GM21447 (cell line): Measurements from ENCODE around the gene NACA2.
"Not testable (repeated sequence)": the region's sequence is repeated elsewhere in the genome, so short reads cannot be mapped to it uniquely, and the experiment has no call there.

ENCODE experiments used
- ATAC-seq: cut with Tn5 transposase; IDR thresholded peaks from one replicate; pipeline ENCODE4 v1.9.1; 2021; ENCODE audit not compliant: unreplicated experiment

The NACA2 gene

DNA sequence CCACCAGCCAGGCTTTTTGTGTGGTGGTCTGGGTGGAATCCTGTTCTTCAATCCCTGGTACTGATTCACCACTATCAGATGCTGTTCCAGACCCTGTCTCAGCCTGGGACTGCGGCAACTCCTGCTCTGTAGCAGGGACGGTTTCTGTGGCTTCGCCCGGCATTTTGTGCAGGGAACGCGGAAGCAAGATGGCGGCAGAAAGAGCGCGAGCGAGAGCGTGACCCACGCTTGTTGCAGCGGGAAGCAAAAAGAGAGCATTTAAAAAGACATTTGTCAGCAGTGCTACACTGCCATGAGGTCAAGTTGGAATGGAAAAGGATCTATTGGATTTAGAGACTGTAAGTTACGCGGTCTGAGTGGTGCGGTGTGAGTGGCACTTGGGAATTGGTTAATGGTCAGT is at the start of gene NACA2:
Gene NACA2 (minus strand): TSS at position 202 of the 400 bp plus-strand sequence. CDS start 39 bp downstream, at position 163.
- no peak for ATAC-seq

DNA sequence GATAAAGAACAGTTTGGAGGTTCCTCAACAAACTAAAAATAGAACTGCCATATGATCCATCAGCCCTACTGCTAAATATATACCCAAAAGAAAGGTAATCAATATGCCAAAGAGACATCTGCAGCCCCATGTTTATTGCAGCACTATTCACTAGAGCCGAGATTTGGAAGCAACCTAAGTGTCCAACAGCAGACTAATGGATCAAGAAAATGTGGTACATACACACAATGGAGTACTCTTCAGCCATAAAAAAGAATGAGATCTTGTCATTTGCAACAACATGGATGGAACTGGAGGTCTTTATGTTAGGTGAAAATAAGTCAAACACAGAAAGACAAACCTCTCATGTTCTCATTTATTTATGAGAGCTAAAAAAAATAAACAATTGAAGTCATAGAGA is 48.8 kb upstream of the NACA2 start:
- ATAC-seq = no peak

DNA sequence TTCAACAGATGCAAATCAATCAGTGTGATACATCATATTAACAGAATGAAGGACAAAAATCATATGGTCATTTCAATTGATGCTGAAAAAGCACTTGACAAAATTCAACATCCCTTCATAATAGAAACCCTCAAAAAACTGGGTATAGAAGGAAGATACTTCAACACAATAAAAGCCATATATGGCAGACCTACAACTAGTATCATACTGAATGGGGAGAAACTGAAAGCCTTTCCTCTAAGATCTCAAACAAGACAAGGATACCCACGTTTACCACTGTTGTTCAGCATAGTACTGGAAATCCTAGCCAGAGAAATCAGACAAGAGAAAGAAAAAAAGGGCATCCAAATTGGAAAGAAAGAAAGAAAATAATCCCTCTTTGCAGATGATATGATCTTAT is 47.1 kb upstream of the NACA2 start:
- ATAC-seq = no peak

DNA sequence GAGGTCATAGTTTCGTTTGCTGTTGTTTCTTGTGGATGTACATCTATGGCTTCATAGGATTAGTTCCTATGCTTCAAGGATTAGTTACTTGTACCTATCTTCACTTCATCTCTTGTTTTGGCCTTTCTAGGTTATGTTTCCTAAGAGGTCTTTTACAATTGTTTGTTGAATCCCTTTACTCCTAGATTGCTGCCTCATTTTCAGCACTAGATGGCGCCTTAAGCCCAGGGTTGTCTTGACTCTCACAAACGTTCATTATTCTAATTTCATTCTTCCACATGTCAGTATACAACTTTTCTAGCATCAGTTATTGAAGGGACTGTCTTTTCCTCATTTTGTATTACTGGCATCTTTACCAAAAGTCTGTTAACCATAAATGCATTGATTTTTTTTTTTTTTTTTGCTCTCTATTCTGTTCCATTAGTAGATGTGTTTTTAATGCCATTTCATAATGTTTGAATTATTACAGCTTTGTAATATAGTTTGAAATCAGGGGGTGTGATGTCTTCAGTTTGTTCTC is 45.0 kb upstream of the NACA2 start:
- ATAC-seq = no peak

DNA sequence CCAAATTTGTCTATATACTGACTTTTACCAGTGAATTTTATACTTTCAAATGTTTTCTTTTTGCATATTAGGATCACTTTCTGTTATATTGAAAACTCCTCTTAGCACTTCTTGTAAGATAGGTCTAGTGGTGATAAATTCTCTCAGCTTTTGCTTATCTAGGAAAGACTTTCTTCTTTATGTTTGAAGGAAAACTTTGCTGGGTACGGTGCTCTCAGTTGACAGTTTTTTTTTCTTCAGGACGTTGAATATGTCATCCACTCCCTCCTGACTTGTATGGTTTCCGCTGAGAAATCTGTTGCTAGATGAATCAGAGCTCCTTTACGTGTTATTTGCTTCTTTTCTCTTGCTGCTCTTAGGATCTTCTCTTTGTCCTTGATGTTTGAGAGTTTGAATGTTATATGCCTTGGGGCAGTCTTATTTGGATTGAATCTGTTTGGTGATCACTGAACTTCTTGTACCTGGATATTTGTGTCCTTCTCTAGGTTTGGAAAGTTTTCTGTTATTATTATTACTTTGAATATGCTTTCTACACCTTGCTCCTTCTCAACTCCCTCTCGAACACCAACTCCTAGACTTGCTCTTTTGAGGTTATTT is 44.0 kb upstream of the NACA2 start:
- no peak for ATAC-seq

DNA sequence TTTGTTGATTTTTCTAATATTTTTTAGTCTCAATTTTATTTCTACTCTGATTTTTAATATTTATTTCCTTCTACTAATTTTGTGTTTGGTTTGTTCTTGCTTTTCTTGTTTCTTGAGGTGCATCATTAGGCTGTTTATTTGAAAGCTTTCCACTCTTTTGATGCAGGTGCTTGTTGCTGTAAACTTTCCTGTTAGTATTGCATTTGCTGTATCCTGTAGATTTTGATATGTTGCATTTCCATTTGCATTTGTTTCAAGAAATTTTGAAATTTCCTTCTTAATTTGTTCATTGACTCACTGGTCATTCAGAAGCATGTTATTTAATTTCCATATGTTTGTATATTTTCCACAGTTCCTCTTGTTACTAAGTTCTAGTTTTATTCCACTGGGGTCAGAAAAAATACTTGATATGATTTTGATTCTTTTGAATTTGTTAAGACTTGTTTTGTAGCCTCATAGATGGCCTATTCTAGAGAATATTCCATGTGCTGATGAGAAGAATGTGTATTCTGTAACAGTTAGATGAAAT is 43.1 kb upstream of the NACA2 start:
- ATAC-seq = no peak

DNA sequence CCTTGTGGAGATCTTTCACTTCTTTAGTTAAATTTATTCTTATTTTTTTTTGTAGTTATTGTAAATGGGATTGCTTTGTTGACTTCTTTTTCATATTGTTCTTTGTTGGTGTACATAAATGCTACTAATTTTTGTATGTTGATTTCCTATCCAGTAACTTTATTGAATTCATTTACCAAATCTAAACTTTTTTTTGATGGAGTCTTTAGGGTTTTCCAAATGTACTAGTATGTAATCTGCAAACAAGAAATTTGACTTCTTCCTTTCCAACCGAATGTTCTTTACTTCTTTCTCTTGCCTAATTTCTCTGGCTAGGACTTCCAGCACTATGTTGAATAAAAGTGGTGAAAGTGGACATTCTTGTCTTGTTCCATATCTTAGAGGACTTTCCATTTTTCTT is 41.8 kb upstream of the NACA2 start:
- no peak for ATAC-seq

DNA sequence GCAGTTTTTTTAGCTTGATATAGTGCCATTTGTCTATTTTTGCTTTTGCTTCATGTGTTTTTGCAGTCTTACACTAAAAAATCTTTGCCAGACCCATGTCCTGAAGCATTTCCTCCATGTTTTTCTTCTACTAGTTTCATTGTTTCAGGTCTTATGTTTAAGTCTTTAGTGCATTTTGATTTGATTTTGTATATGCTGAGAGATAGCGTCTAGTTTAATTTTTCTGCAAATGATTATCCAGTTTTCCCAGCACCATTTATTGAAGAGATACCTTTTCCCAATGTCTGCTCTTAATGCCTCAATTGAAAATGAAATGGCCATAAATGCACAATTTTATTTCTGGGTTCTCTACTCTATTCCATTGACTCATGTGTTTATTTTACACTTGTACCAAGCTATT is 40.8 kb upstream of the NACA2 start:
- ATAC-seq = no peak

DNA sequence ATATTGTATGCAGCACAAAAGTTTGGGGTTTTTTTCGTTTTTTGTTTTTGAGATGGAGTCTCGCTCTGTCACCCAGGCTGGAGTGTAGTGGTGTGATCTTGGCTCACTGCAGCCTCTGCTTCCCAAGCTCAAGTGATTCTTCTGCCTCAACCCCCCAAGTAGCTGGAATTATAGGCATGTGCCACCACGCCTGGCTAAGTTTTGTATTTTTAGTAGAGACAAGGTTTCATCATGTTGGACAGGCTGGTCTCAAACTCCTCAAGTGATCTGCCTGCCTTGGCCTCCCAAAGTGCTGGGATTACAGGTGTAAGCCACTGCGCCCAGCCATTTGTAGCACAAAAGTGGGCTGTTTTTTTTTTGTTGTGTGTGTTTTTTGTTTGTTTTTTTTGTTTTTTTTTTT is 37.1 kb upstream of the NACA2 start:
- not testable (repeated sequence) for ATAC-seq

DNA sequence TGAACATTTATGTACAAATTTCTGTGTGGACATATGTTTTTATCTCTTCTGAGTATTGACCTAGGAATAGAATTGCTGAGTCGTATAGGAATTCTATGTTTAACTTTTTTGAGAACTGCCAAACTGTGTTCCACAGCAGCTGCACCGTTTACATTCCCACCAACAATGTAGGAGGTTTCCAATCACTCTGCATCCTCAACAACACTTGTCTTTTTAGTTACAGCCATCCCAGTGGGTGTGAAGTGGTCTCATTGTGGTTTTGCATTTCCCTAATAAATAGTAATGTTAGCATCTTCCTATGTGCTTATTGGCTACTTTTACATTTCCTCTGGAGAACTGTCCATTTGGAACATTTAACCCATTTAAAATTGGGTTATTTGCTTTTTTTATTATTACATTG is 36.6 kb upstream of the NACA2 start:
- ATAC-seq = no peak

DNA sequence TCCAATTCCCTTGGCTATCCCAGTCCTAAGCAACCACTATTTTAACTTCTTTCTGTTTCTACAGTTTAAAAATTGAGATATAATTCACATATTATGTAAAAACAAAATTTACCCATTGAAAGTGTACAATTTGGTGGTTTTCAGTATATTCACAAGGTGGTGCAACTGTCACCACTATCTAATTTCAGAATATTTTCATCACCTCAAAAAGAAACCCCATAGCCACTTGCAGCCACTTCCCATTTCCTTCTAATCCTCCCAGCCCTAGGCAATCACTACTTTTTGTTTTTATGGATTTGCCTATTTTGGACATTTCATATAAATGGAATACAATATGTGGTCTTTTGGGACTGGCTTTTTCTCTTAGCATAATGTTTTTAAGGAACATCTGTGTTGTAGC is 36.1 kb upstream of the NACA2 start:
- no peak for ATAC-seq

DNA sequence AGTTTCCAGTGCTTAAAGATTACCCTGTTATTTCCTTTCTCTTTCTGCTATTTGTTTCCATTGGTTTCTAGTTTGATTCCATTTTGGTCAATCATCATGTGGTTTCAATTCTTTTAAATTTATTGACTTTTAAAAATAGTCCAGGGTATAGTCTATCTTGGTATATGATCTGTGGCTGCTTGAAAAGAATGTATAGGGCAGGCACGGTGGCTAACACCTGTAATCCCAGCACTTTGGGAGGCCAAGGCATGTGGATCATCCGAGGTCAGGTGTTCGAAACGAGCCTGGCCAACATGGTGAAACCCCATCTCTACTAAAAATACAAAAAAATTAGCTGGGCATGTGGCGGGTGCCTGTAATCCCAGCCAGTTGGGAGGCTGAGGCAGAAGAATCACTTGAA is 34.5 kb upstream of the NACA2 start:
- no peak for ATAC-seq

DNA sequence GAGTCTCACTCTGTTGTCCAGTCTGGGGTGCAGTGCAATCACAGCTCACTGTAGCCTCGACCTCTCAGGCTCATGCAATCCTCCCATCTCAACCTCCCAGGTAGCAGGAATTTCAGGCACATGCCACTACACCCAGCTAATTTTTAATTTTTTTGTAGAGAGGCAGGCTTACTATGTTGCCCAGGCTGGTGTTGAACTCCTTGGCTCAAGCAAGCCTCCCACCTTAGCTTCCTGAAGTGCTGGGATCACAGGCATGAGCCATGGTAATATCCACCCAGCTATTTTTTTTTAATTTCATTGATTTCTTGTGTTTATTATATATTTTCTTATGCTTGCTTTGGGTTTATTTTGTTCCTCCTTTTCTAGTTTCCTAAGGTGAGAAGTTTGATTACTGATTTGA is 33.9 kb upstream of the NACA2 start:
- ATAC-seq = no peak

DNA sequence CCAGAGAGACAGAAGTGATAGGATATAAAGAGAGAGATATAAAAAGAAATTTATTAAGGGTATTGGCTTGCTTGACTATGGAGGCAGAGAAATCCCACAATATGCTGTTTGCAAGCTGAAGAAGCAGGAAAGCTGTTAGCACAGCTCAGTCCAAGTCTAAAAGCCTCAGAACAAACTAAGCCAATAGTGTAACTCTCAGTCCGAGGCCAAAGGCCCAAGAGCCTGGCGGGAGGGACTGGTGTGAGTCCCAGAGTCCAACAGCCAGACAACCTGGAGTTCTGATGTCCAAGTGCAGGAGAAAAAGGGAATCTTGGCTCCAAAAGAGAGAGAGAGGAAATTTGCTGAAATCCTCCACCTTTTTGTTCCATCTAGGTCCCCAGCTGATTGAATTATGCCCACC is 30.3 kb upstream of the NACA2 start:
- ATAC-seq = no peak

DNA sequence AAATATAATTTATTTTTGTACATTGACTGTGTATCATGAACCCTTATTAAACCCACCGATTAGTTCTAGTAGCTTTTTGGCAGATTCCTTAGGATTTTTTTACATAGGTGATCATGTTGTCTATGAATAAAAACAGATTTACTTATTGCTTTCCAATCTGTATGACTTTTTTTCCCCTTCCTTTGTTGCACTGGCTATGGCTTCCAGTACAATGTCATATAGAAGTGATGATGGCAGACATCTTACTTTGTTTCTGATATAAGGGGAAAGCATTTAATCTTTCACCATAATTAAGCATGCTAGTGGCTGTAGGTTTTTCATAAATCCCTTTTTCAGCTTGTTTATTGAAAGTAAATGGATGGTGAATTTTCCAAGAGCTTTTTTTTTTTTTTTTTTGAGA is 28.9 kb upstream of the NACA2 start:
- ATAC-seq = no peak

DNA sequence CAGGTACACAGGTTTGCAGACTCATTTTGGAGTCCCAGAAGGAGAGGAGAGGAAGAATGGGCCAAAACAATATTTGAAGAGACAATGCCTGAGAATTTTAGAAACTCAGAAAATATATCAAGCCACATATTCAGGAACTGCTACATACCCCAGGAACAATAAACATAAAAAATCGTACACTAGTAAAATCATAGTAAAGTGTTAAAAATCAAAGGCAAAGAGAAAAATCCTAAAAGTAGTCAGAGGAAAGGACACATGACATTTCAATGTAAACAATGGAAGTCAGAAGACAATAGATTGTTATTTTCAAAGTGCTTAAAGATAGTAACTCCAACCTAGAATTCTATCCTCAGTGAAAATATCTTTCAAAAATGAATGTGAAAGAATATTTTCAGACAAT is 28.5 kb upstream of the NACA2 start:
- ATAC-seq = no peak

DNA sequence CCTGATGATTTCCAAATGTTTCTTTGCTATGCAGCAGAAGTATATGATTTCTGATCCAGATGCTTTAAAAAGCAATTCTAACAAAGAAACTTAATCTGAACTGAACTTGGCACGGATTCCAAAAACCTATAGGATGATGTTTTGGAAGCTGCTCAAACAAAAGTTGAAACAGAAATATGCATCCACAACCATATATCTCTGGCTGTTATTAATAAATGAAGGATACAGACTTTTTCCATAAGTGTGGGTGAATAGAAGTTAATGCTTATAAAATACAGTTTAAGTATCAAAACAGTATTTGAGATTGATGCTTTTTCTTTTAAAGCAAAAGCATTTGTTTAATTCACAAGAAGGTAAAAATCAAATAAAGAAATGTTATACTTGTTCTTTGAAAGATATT is 27.9 kb upstream of the NACA2 start:
- no peak for ATAC-seq

DNA sequence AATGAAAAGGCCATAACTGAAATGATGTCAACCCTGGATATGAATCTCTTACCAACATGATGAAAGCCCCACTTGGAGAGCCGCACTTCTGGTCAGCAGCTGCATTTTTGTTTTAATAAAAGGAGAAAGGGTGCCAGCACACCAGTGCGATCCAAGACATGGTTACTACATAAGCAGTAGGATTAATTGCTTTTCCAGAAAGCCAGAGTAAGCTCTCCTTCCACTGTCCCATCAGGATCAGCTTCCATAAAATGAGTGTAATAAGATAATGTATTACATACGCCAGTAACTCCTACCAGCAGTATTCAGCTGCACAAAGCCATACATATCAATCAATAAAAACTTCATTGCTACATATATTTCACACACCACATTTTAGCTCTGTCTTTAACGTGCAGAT is 26.3 kb upstream of the NACA2 start:
- no peak for ATAC-seq

DNA sequence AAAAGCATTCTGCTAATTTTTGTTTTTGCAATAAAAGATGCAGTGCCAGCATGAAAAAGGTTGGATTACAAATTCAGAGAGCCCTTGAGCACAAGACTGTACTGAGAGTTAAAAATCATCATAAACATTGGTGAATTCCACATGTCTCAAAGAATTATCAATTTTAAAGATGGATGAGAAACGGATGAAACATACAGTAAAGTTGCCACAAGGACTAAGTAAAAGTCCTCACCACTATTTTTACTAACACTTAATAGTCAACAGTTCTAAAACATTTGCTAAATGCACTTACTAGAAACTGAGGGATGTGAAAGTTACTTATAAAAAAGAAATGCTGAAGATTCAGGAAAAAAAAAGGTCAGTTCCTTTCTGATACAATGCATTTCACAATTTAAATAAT is 25.8 kb upstream of the NACA2 start:
- ATAC-seq = no peak

DNA sequence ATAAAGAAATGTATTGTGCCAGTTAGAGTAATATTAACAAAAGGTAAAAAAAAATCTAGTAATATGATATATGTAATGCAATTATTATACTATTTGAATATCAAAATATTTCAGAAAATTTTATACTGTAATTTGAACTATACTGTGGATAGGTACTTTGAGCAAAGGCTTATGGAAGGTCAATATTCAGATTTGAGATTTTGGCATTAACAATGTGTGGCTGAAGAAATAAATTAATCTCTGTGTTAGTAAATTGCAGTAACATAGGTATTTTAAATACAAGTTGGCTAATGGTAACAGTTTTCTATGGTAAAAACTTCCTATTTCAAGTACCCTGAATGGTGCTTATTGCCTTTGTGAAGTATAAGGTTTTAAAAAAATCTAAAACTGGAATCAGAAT is 23.2 kb upstream of the NACA2 start:
- ATAC-seq = no peak

DNA sequence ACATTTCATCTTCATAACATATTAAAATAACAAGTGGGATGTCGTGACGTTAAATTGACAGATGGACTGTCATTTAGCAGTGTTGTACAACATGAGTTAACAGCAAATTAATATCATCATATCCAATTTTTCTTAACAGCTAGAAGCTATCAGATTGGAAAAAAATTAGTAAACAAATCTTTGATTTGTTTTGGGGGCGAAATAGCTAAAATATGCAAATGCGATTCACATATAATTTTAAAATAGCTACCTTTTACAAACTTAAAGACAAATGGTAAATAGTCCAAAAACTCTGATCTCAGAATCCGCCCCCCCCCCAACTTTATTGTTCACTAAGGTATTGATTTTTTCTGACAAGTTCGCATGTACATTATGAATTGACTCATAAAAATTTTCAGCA is 20.3 kb upstream of the NACA2 start:
- no peak for ATAC-seq

DNA sequence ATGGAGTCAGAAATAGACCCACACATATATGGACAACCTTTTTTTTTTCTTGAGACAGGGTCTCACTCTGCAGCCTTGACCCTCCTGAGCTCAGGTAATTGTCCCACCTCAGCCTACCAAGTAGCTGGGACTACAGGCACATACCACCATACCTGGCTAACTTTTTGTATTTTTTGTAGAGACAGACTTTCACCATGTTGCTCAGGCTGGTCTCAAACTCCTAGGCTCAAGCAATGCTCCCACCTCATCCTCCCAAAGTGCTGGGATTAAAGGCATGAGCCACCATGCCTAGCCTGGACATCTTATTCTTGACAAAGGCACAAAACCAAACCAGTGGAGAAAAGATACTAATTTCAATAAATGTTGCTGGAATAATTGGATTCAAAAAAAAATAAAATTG is 14.7 kb upstream of the NACA2 start:
- ATAC-seq = no peak

DNA sequence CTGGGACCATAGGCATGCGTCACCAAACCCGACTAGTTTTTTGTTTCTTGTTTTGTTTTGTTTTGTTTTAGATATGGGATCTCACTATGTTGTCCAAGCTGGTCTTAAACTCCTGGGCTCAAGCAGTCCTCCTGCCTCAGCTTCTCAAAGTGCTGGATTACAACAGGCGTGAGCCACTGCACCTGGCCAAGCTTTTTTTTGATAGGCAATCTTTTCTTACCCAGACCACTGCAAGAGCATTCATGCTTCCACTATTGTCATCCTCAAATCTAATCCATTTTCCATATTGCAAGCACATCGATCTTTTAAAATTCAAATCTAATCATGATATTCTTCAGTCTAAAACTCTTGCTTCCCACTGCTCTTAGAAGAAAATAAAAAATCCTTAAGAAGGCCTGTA is 10.3 kb upstream of the NACA2 start:
- ATAC-seq = no peak
